SU-DHL-6 (cell line): ENCODE measurements around the gene C2CD2.
A peak's percentile ranks its signal among the peaks of the same experiment; 100 is the strongest.

Source experiments
- H2AFZ ChIP-seq: fragments of 200-600 bp; sonication (generic); 2 replicates; pipeline ENCODE4 v1.6.1; 2014; ENCODE audit warnings: low read depth, mild to moderate bottlenecking, moderate library complexity, mixed read lengths, antibody characterized with exemption, low read length; ENCODE audit not compliant: severe bottlenecking
- H3F3A ChIP-seq: fragments of 200-600 bp; shearing (Covaris generic); 2 replicates; pipeline ENCODE4 v1.6.0; 2016; ENCODE audit warnings: antibody characterized with exemption, mild to moderate bottlenecking; ENCODE audit not compliant: insufficient read depth
- H3K27ac ChIP-seq: fragments of 200-600 bp; sonication (generic); 2 replicates; pipeline ENCODE4 v1.5.1; 2016; ENCODE audit warnings: low read depth, mild to moderate bottlenecking, low read length, moderate library complexity, mixed read lengths
- H3K27me3 ChIP-seq: fragments of 200-600 bp; sonication (generic), shearing (Covaris generic); 2 replicates; pipeline ENCODE4 v1.6.0; 2014; ENCODE audit warnings: mild to moderate bottlenecking, low read length
- H3K36me3 ChIP-seq: fragments of 200-600 bp; sonication (generic); 2 replicates; pipeline ENCODE4 v1.6.1; 2014; ENCODE audit warnings: mild to moderate bottlenecking, low read length, mixed read lengths
- H3K4me2 ChIP-seq: fragments of 300-600, 200-600 bp; shearing (Covaris generic), sonication (generic); 2 replicates; pipeline ENCODE4 v1.6.0; 2014; ENCODE audit warnings: low read length, low read depth, mild to moderate bottlenecking; ENCODE audit not compliant: poor library complexity, severe bottlenecking
- H3K4me3 ChIP-seq: fragments of 200-600 bp; sonication (generic); 2 replicates; pipeline ENCODE4 v1.5.1; 2014; ENCODE audit warnings: antibody characterized with exemption, low read length, mild to moderate bottlenecking, mixed read lengths; ENCODE audit not compliant: insufficient read depth, poor library complexity, severe bottlenecking
- H3K79me2 ChIP-seq: fragments of 200-600 bp; sonication (generic); 2 replicates; pipeline ENCODE4 v1.6.1; 2014; ENCODE audit warnings: mild to moderate bottlenecking, low read length, moderate library complexity; ENCODE audit not compliant: insufficient read depth
- H3K9ac ChIP-seq: fragments of 200-600 bp; sonication (generic); 2 replicates; pipeline ENCODE4 v1.7.0; 2014; ENCODE audit warnings: mild to moderate bottlenecking, low read length
- H3K9me2 ChIP-seq: fragments of 200-600 bp; sonication (generic); replicated peaks from 2 replicates; pipeline ENCODE4 v1.6.1; 2014; ENCODE audit warnings: low read length; ENCODE audit not compliant: insufficient read depth
- H3K9me3 ChIP-seq: fragments of 200-600 bp; sonication (generic); 2 replicates; pipeline ENCODE4 v1.6.1; 2014; ENCODE audit warnings: low read length, mixed read lengths; ENCODE audit not compliant: insufficient read depth
- H4K20me1 ChIP-seq: fragments of 200-600 bp; sonication (generic); 2 replicates; pipeline ENCODE4 v1.6.1; 2014; ENCODE audit warnings: low read depth, mild to moderate bottlenecking, antibody characterized with exemption, low read length, moderate library complexity, mixed read lengths
- CTCF ChIP-seq: fragments of 200-600 bp; sonication (generic); IDR thresholded peaks from one replicate; pipeline ENCODE4 v1.5.1; 2017; ENCODE audit warnings: antibody characterized with exemption, mild to moderate bottlenecking, low read length, moderate library complexity; ENCODE audit not compliant: insufficient read depth, poor library complexity, severe bottlenecking
- EZH2phosphoT487 ChIP-seq: fragments of 200-600 bp; sonication (generic), shearing (Covaris generic); conservative IDR thresholded peaks from 2 replicates; pipeline ENCODE4 v1.6.1; 2018; ENCODE audit warnings: mild to moderate bottlenecking, antibody characterized with exemption, low read length, moderate library complexity, mixed read lengths

C2CD2 gene

DNA sequence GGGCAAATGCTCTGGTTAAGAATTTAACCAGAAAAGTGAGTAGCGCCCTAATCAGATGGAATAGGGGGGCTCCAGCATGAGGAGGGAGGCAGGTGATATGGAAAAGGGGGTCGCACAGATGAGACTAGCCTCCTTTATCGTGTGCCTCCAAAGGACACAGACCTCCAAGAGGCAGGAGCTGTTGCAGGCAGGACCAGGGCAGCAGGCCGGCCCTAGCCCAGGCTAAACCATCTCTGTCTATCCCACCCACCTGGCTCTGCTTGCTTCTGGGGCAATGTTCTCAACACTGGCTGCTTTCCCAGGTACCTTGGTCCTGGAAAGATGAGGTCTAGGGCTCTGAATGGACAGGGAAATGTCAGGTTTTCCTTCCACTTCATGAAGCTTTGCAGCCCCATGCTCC is 36.3 kb downstream of the C2CD2 start:
- H3K9me3 ChIP-seq: no peaks in the 10 kb centered on the region
- H3K27me3 ChIP-seq: no peaks in the 10 kb centered on the region
- no peaks in the 10 kb centered on the region for H3K9me2 ChIP-seq
- no peak overlapping the region for H2AFZ ChIP-seq
- H3K4me2 ChIP-seq: no peak overlapping the region
- H3F3A ChIP-seq: no peaks in the 10 kb centered on the region
- no peak overlapping the region for H3K9ac ChIP-seq
- no peaks in the 10 kb centered on the region for H3K36me3 ChIP-seq
- no peaks in the 10 kb centered on the region for H4K20me1 ChIP-seq
- no peak overlapping the region for H3K4me3 ChIP-seq
- H3K79me2 ChIP-seq: no peaks in the 10 kb centered on the region
- TF ChIP-seq EZH2phosphoT487: no peak
- no peak overlapping the region for H3K27ac ChIP-seq

DNA sequence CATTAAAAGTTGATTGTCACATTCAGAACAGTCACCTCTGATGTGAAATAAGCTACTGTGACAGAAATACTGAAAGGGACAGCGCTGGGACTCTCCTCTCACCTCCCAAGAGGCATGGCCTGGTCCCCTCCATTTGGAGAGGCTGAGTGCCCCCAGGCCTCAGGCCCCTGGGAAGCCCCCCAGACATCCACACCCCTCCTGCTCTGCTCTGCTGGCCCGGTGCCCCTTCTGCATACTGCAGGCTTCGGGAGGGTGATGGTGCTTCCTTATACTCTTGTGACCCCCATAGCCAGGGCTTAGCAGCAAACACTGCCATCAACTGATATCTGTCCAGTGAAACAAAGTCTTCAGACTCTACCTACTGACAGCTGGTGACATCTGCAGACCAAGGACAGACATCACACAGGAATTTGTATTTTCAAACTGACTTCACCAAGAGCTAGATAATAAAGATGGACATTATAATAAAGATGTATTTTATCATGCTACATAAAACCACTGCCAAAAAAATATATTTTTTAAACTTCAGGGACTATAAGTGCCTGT is 36.9 kb downstream of the C2CD2 start:
- Histone ChIP-seq H3K36me3 (no peaks in the 10 kb centered on the region), H2AFZ (no peak overlapping the region), H3K9ac (no peak overlapping the region), H3K9me2 (no peaks in the 10 kb centered on the region), H3K4me2 (no peak overlapping the region), H3K79me2 (no peaks in the 10 kb centered on the region), H3K4me3 (no peak overlapping the region), H3F3A (no peaks in the 10 kb centered on the region), H3K27ac (no peak overlapping the region), H4K20me1 (no peaks in the 10 kb centered on the region), H3K9me3 (no peaks in the 10 kb centered on the region), H3K27me3 (no peaks in the 10 kb centered on the region)
- TF ChIP-seq CTCF: peak; percentile 46
- TF ChIP-seq EZH2phosphoT487: no peak

- Histone ChIP-seq H3K27me3 (no peaks in the 10 kb centered on the region), H4K20me1 (no peaks in the 10 kb centered on the region), H3K36me3 (no peaks in the 10 kb centered on the region), H3K79me2 (no peaks in the 10 kb centered on the region), H3K4me3 (no peak overlapping the region), H3K9me2 (no peaks in the 10 kb centered on the region), H3K9me3 (no peaks in the 10 kb centered on the region), H3K27ac (no peak overlapping the region), H3K4me2 (no peak overlapping the region), H3K9ac (no peak overlapping the region), H2AFZ (no peak overlapping the region), H3F3A (no peaks in the 10 kb centered on the region)
- no peak for TF ChIP-seq EZH2phosphoT487
- TF ChIP-seq CTCF: no peak
Measured at GRCh38 chr21:41914965-41915364, 38.9 kb downstream of the C2CD2 start.

DNA sequence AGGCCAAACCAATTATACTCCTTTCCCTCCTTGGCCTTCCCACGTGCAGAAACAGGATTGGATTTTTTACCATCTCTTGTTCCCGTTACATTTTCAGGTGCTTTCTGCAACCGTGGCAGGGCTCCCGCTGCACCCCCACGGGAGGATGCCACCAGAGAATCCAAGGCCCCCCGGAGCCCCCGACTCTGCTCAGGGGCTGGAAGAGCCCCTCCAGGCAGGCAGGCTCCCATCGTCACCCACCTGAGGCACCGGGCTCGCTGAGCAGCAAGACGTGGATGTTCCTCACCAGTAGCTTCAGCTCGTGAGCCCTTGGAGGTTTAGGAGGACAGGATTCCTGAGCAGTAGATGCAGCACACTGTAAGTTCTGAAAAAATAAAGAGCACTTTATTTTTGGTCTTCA is 39.5 kb downstream of the C2CD2 start:
- no peaks in the 10 kb centered on the region for H4K20me1 ChIP-seq
- no peaks in the 10 kb centered on the region for H3K79me2 ChIP-seq
- no peak overlapping the region for H2AFZ ChIP-seq
- H3K9ac ChIP-seq: no peak overlapping the region
- H3K9me3 ChIP-seq: no peaks in the 10 kb centered on the region
- H3K27ac ChIP-seq: no peak overlapping the region
- H3K9me2 ChIP-seq: no peaks in the 10 kb centered on the region
- TF ChIP-seq EZH2phosphoT487: no peak
- no peak for TF ChIP-seq CTCF
- no peak overlapping the region for H3K4me3 ChIP-seq
- no peaks in the 10 kb centered on the region for H3K36me3 ChIP-seq
- no peak overlapping the region for H3K4me2 ChIP-seq
- H3F3A ChIP-seq: no peaks in the 10 kb centered on the region
- H3K27me3 ChIP-seq: no peaks in the 10 kb centered on the region
